NCI-H82 treated with DMSO at 0.1 percent for 48 hours (cell line): ENCODE results near the gene PRKAG2.

Source experiments
- DNase-seq: peaks from one replicate; lab custom pipeline; 2025; ENCODE audit not compliant: unreplicated experiment; lab: John Stamatoyannopoulos, UW

The PRKAG2 gene

DNA sequence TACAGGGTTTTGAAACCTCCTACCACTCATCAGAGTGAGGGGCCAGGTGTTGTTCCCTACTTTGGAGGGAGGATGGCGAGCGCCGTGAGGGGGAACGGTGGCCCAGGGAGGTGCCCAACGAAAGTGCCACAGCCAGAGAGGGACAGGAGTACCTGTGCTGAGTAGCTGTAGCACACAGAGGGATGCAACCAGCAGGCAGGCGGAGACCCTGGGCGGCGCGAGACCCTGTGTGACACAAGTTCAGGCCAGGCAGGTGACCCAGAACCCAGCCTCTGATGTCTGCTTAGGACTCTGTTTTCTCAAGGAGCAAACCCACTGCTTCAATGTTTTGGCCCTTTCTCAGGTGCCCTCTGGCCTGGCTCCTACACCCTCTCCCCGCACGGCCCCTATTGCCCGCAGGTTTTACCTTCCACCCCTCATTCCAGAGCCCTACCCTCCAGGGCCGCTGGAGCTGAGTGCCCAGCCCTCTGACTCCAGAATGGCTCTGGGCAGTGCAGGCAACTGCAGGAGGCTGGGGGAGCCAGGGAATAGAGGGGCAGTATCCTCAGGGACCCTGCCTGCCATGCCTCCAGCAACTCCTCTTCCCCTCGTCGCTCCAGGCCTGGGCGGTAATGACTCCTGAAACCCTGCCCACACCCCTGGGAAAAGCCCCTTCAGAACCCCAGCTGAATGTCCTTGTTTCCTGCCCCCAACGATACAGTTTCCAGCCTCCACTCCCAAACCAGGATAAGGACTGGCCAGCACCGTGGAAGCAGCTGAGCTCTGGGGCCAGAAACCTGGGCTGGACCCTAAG is 193.1 kb downstream of the PRKAG2 start:
- no peak for DNase-seq

DNA sequence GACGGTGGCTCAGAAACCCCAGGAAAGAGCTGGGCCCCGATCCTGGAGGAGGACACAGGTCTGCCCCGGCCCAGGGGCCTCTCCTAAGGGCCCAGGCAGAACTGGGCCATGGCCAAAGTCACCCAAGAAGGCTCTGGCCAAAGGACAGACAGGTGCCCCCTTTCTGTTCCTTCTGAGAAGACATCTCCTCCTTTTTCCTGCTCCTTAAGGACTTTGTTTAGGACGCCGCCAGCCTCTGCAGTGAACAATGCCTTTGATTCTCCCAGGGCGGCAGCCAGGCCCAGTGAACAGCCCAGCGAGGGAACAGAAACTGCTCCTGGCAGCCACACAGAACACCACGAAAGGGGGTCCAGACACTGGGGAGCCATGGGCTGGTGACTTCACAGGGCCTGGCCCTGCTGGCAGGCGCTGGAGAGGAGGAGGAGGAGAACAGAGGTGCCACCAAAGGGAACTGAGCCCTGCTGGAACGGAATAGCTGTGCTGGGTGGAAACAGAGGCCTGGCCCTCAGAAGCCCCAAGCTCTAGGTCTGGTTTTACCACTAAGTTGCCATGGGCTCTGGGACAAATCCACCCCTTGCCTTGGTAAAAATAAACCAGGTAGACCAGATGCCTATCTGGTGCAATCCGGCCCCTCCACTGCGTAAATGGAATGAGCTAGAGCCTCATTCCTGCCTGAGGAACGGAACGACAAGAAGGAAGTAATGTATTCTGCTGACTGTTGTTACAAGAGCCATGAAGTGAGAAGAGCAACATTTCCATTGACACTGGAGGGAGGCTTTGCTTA is 193.9 kb downstream of the PRKAG2 start:
- DNase-seq, result no peak

- no peak for DNase-seq
Measured at GRCh38 chr7:151681726-151682125, 195.2 kb downstream of the PRKAG2 start.

DNA sequence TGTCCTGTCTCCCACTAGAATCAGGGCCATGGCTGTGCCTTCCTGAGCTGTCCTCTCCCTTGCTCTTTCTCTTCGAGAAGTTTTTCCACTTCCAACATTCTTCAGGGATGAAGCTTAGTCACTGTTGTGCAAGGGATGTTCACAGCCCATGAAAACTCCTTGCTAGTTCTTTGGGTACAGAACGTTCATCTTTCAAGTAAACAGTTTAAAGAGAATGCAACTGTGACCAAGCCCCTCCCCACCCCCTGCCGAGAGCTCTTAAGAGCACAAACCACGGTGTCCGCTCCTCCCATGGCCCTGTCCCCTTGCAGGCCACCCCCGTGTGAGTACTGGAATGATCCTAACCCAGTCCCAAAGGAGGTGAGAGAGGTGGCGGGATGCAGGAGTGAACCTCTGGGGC is 196.1 kb downstream of the PRKAG2 start:
- no peak for DNase-seq

DNA sequence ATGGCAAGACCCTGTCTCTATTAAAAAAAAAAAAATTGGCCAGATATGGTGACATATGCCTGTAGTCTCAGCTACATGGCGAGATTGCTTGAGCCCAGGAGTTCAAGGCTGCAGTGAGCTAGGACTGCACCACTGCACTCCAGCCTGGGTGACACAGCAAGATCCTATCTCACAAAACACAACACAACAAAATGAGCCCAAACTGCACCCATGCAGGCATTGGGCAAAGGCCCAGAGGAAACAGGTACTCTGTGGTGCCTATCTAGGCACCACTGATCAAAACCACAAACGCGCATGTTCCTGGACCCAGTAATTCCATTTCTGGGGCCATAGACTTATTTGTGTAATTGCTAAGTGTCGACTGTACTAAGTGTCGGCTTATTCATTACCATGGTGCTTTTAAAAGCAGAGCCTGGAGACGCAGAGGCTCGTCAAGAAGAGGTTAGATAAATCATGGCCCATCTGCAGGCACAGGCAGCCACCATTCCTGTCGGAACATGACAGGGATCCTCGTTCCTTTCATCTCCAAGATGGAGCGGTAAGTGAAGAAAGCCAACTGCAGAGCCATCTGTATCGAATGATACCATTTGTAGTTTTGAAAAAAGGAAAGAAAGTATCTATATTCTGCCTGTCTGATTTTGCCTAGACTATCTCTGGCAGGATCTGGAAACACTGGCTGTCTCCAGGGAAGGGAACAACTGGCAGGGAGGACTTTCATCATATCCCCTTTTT is 196.9 kb downstream of the PRKAG2 start:
- DNase-seq, result no peak

DNA sequence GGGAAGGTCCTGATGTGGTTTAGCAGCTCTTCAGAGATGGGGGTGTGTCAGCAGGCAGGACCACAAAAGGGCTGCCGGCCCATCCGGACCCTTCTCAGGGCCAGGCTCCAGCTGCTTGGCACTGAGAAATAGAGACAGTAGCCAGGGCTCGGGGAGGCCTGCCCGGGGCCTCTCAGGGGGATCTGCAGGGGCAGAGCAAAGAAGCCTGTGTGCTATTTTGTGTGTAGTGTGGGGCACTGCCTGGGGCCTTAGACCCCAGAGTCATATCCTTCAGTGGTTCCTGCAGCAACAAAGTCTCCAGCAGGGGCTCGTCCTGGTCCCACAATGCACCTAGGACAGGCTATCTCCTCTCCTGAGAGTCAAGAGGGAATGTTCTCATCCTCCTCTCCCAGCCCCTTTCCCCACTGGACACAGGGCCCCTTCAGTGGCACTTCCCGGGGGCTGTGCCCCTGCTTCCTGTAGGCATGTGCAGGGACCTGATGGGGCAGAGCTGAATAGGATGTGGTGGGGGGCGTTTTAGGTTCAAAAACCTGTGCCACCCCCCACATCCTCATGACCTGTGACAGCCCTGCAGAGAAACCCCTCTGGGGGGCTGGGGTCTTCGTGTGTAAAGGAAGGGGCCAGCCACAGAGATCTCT is 197.7 kb downstream of the PRKAG2 start:
- no peak for DNase-seq

GRCh38 chr7:151678227-151678604 is 198.7 kb downstream of the PRKAG2 start:
- DNase-seq, result no peak

DNA sequence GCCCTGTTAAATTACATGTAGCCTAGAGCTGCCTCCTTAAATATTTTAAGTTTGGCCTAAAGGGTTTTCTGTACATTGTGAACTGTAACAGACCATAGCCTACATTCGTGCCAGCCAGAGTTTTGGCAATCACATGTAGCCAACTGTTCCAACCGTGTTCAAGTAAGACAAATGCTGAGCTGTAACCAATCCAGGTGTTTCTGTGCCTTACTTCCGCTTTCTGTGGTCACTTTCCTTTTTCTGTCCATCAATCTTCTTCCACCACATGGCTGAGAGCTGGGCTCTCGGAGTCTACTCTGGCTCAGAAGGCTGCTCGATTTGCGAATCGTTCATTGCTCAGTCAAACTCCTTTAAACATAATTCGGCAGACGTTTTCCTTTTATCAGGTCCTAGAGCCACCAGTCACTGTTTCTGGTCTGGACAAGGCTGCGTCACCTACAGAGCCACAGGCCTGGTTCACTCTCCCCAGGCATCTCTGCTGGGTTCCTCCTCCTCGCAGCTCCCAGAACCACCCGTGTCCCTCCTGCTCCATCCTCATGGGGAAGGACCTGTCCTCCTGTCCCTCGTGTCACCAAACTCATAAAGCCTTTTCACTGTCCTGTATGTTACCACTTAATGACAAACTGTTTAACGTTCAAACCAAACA is 199.2 kb downstream of the PRKAG2 start:
- no peak for DNase-seq

DNA sequence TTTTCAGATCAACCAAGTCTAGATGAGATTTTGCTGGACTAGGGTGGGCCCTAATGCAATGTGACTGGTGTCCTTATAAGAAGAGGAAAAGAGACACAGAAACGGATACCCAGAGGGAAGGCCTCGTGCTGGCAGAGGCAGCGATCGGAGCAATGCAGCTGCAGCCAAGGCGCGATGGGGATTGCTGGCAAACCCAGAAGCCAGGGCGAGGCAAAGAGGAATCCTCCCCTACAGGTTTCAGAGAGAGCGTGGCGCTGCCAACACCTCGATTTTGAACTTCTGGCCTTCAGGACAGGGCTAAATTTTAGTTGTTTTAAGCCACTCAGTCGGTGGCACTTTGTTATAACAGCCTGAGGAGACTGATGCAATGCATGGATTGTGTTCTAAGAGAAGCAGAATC is 200.2 kb downstream of the PRKAG2 start:
- DNase-seq, result no peak

- DNase-seq, result no peak
Measured at GRCh38 chr7:151675196-151675920, 201.6 kb downstream of the PRKAG2 start.

DNA sequence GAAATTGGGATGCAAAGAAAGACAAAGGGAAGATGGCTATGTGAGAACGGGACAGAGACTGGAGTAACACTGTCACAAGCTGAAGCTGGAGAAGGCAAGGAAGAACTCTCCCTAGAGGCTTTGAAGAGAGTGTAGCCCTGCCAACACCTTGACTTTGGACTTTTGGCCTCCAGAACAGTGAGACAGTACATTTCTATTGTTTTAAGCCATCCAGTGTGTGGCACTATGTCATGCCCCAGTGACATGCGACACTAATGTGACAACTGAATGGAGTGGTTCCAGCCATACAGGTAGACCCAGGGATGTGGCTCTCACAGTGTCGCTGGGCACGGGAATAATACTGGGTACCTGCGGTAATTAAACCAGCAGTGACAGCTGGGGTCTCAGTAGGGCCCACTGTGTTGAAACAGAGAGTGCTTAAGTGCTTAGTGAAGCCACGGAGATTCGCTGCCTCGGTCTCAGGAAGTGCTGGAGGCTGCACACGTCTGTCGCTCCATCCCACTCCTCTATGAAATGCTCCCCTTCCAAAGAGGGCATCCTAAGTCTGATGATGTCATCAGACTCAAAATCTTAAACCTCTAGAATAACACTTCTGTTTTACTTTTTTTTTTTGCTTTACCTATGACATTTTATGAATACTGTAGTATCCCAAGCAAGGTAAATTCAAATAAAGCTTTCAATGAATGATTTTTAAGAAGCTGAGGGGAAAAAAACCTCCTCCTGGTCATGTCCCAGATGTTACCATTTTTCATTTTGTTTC is 202.6 kb downstream of the PRKAG2 start:
- no peak for DNase-seq

DNA sequence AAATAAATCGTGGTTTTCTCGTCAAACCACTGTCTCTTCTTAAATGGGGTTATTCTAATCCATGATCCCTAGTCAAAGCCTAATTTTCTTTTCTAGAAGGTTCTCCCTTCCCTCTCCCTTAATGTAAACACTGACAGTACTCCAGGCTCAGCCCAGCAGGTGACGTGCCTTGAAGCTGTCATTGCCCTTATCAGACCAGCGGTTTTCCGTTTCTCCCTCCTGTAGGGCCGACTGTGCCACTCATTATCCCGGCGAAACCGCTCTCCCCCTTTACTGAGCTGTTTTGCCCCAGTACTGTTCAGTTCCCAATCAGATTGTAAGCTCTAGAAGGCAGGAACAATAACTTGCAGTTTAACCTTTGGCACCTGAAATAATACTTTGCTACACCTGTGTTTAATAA is 203.7 kb downstream of the PRKAG2 start:
- DNase-seq, result no peak

- DNase-seq, result no peak
Measured at GRCh38 chr7:151672716-151673115, 204.2 kb downstream of the PRKAG2 start.

DNA sequence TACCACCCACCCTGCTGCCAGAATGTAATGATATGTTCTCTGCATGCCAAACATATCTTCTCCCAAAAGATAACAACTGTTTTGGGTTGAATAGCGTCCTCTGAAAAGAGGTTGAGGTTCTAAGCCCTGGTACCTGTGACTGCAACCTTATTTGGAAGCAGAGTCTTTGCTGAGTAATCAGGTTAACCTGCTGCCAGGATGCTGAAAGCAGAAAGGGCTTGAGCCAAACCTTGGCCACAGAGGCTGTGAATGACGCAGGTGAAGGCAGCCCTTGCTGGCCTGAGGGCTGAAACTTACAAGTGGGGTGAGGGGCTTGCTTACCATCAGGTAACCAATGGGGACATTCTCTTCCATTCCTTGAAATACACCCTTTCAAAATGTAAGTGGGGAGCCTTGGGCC is 205.4 kb downstream of the PRKAG2 start:
- DNase-seq, result no peak

- DNase-seq, result no peak
Measured at GRCh38 chr7:151669762-151670161, 207.2 kb downstream of the PRKAG2 start.

DNA sequence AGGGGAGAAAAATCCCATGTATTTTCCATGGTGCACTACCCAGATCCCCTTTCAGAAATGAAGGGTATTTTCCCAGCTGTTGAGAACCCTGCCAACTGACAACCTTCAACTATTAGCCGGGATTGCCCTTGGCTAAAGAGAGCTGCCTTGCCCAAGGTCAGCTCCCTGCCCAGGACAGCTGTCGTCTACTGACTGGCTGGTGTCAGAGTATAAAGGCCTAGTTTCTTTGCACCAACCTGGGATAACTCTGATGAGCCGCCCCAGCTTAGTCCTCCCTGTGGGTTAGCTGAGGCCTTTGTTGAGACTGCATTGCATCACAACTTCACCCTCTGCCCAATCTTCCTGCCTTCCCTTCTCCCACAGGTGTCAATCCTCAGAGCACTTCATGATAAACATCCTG is 210.0 kb downstream of the PRKAG2 start:
- DNase-seq, result no peak

- DNase-seq, result no peak
Measured at GRCh38 chr7:151665368-151665767, 211.5 kb downstream of the PRKAG2 start.

DNA sequence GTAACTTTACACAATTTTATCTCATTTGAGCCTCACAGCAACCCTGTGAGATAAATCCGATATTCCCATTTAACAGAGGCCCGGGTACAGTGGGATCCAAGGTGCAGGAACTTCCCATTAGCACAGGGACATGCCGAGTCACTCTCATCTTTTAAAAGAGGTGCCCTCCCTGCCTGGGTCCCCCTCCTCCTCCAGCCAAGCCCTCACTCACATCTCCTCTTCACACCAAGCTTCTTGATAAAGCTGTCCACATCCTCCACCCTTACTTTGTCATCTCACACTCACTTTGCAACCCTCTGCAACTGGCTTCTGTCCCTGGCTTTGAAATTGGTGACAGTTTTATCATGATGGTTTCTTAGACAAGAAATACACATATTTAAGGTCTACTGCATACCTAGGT is 212.6 kb downstream of the PRKAG2 start:
- DNase-seq, result no peak

- DNase-seq, result no peak
Measured at GRCh38 chr7:151663382-151664100, 213.4 kb downstream of the PRKAG2 start.
